GM23338 (cell line): ENCODE data around the gene COMMD3. TPM values are rescaled to one million over a fixed set of nuclear protein-coding genes. Genes with fewer than 3 reads are reported as not detected.

Experiments
- ATAC-seq: fragments of 200-7000 bp; cut with Tn5 transposase; 3 replicates; pipeline ENCODE4 v1.9.1; 2020
- DNase-seq: peaks from one replicate; pipeline ENCODE4 v3.0.0-alpha.2; 2015; ENCODE audit warnings: low spot score
- H2AFZ ChIP-seq: fragments of 200-600 bp; sonication (generic); 2 replicates; pipeline ENCODE4 v1.8.0; 2016; ENCODE audit warnings: antibody characterized with exemption, mild to moderate bottlenecking, moderate library complexity
- H3F3A ChIP-seq: fragments of 200-600 bp; sonication (generic); replicated peaks from 2 replicates; pipeline ENCODE4 v1.8.0; 2017; ENCODE audit warnings: antibody characterized with exemption, mixed run types, low read depth
- H3K27ac ChIP-seq: fragments of 200-600 bp; sonication (generic); 2 replicates; pipeline ENCODE4 v1.6.1; 2016; ENCODE audit warnings: low read depth
- H3K27me3 ChIP-seq: fragments of 200-600 bp; sonication (generic); 2 replicates; pipeline ENCODE4 v1.8.0; 2016; ENCODE audit warnings: mild to moderate bottlenecking, mixed run types, moderate library complexity; ENCODE audit not compliant: insufficient read depth
- H3K36me3 ChIP-seq: fragments of 200-600 bp; sonication (generic); 2 replicates; pipeline ENCODE4 v1.8.0; 2016; ENCODE audit warnings: mild to moderate bottlenecking; ENCODE audit not compliant: insufficient read depth
- H3K4me1 ChIP-seq: fragments of 200-600 bp; sonication (generic); 2 replicates; pipeline ENCODE4 v1.8.0; 2016; ENCODE audit warnings: mild to moderate bottlenecking, moderate library complexity; ENCODE audit not compliant: insufficient read depth
- H3K4me2 ChIP-seq: fragments of 200-600 bp; sonication (generic); 2 replicates; pipeline ENCODE4 v1.7.1; 2017; ENCODE audit warnings: mixed run types
- H3K4me3 ChIP-seq: fragments of 200-600 bp; sonication (generic); 2 replicates; pipeline ENCODE4 v1.6.1; 2016; ENCODE audit warnings: mixed run types
- H3K79me2 ChIP-seq: fragments of 200-600 bp; sonication (generic); replicated peaks from 2 replicates; pipeline ENCODE4 v1.8.0; 2017; ENCODE audit warnings: mild to moderate bottlenecking; ENCODE audit not compliant: insufficient read depth
- H3K9me2 ChIP-seq: fragments of 200-600 bp; sonication (generic); 2 replicates; pipeline ENCODE4 v1.8.0; 2017; ENCODE audit not compliant: insufficient read depth
- H4K20me1 ChIP-seq: fragments of 200-600 bp; sonication (generic); replicated peaks from 2 replicates; pipeline ENCODE4 v1.8.0; 2017; ENCODE audit warnings: mild to moderate bottlenecking; ENCODE audit not compliant: insufficient read depth
- H3K27ac Mint-ChIP-seq: 2 replicates; pipeline ENCODE4 v1.8.0; 2020; ENCODE audit warnings: inconsistent platforms, mild to moderate bottlenecking, moderate library complexity, mixed read lengths
- H3K27me3 Mint-ChIP-seq: 3 replicates; pipeline ENCODE4 v1.8.0; 2022; ENCODE audit warnings: low read depth, mild to moderate bottlenecking, moderate library complexity, mixed read lengths, inconsistent platforms; ENCODE audit not compliant: insufficient read depth, poor library complexity
- H3K36me3 Mint-ChIP-seq: 3 replicates; pipeline ENCODE4 v1.8.0; 2021; ENCODE audit warnings: low read depth, mild to moderate bottlenecking, inconsistent platforms, moderate library complexity, mixed read lengths
- H3K4me1 Mint-ChIP-seq: 3 replicates; pipeline ENCODE4 v1.8.0; 2020; ENCODE audit warnings: mild to moderate bottlenecking, inconsistent platforms, mixed read lengths
- H3K4me3 Mint-ChIP-seq: 3 replicates; pipeline ENCODE4 v1.8.0; 2021; ENCODE audit warnings: moderate library complexity, mild to moderate bottlenecking, inconsistent platforms, mixed read lengths
- H3K9me3 Mint-ChIP-seq: 3 replicates; pipeline ENCODE4 v1.8.0; 2020; ENCODE audit warnings: moderate library complexity, mild to moderate bottlenecking, inconsistent platforms, mixed read lengths
- CREB1 ChIP-seq: fragments of 250-450 bp; sonication (Bioruptor Pico); IDR thresholded peaks from 2 replicates; pipeline ENCODE4 v1.5.0; 2020; ENCODE audit warnings: low read depth, mild to moderate bottlenecking, moderate library complexity
- ETS1 ChIP-seq: IDR thresholded peaks from 2 replicates; pipeline ENCODE4 v1.6.1; 2016; ENCODE audit warnings: antibody characterized with exemption
- EZH2 ChIP-seq: fragments of 200-600 bp; sonication (generic); IDR thresholded peaks from one replicate; pipeline ENCODE4 v1.8.0; 2017; ENCODE audit warnings: antibody characterized with exemption, mild to moderate bottlenecking, low read depth; ENCODE audit not compliant: unreplicated experiment
- EZH2phosphoT487 ChIP-seq: fragments of 200-600 bp; sonication (generic); IDR thresholded peaks from one replicate; pipeline ENCODE4 v1.8.1; 2018; ENCODE audit warnings: antibody characterized with exemption; ENCODE audit not compliant: unreplicated experiment
- NANOG ChIP-seq: IDR thresholded peaks from 2 replicates; pipeline ENCODE4 v1.6.1; 2016; ENCODE audit warnings: antibody characterized with exemption, borderline replicate concordance
- POLR2AphosphoS5 ChIP-seq: IDR thresholded peaks from 2 replicates; pipeline ENCODE4 v1.6.1; 2016; ENCODE audit warnings: antibody characterized with exemption, low read depth
- REST ChIP-seq: IDR thresholded peaks from one replicate; pipeline ENCODE4 v1.6.1; 2018; ENCODE audit warnings: antibody characterized with exemption; ENCODE audit not compliant: unreplicated experiment
- ZNF462 ChIP-seq: fragments of 250-450 bp; sonication (Bioruptor Pico); IDR thresholded peaks from 2 replicates; pipeline ENCODE4 v1.5.0; 2020; ENCODE audit warnings: mild to moderate bottlenecking, moderate library complexity
- polyA plus RNA-seq: library from polyadenylated mRNA; unstranded; fragments of >200 nt; fragmentation: Nextera tagmentation; extraction: Ambion mirVana; gene quantifications from 2 replicates; pipeline ENCODE4 v1.2.1, GENCODE V29; 2016
- total RNA-seq: library from RNA; depleted of rRNA; stranded (reverse); fragments of >200 nt; shearing (Covaris generic); gene quantifications from 2 replicates; pipeline ENCODE4 v1.2.3, GENCODE V29; 2014

COMMD3 gene
- total and polyA plus RNA-seq, 2 experiments from 2014 or later: 1.1 to 5.2 TPM

- Histone ChIP-seq H3K27me3 (peaks cover 100% of the 10 kb centered on the region), H3K4me1 (peaks cover 52% of the 10 kb centered on the region), H3F3A (peaks cover 28% of the 10 kb centered on the region), H3K4me3 (peak overlapping the region; percentile 50), H3K4me2 (peak overlapping the region; percentile 79), H2AFZ (peak overlapping the region; percentile 83), H3K36me3 (no peaks in the 10 kb centered on the region), H3K27ac (no peak overlapping the region), H3K79me2 (no peaks in the 10 kb centered on the region), H3K9me2 (no peaks in the 10 kb centered on the region), H4K20me1 (peaks cover 42% of the 10 kb centered on the region; the same call in 1 of the 2 replicates)
- DNase-seq: no peak
- Mint-ChIP-seq H3K4me1 (peaks cover 25% of the 10 kb centered on the region), H3K27me3 (peaks cover 92% of the 10 kb centered on the region), H3K4me3 (peak overlapping the region; percentile 55), H3K36me3 (no peaks in the 10 kb centered on the region; the same call in 2 of the 3 replicates), H3K27ac (no peak overlapping the region), H3K9me3 (peaks cover 3% of the 10 kb centered on the region; the same call in 2 of the 3 replicates)
- no peak for ATAC-seq
- TF ChIP-seq EZH2phosphoT487: peak; percentile 68
- no peak for TF ChIP-seq CREB1
- TF ChIP-seq NANOG: no peak
- TF ChIP-seq EZH2: peak; percentile 52
- no peak for TF ChIP-seq POLR2AphosphoS5
- no peak for TF ChIP-seq ETS1
- no peak for TF ChIP-seq REST
- no peak for TF ChIP-seq ZNF462 (CRISPR knock-in tag)
Measured at GRCh38 chr10:22333975-22334282, 17.7 kb downstream of the COMMD3 start.
